ENCODE data around the gene APP.

DNA sequence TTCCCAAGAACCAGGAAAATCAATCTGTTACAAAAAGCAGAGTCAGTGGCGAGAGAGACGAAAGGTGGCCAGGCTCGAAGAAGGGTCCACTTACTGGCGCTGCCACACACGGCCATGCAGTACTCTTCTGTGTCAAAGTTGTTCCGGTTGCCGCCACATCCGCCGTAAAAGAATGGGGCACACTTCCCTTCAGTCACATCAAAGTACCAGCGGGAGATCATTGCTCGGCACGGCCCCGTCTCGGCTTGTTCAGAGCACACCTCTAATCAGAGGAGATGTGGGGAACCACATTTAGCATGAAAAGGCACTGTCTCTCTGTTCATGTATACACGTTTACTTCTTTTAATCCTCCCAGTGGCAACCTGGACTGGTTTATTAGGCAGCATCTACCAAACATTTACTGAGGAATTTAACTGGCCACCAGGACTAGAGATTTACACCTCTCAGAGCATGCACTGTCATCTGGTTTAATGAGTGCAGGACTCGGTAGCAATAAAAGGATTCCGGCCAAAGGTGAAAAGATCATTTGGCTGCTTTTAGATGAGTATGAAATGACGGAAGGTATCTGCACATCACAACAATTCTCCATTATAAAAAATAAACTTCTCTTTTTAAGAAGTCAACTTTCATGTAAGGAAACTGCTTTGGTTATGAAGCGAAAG, 170.5 kb downstream of the APP start:
- TF ChIP-seq POLR2A (IDR thresholded peaks at IDR 0.05) (no peak), CTCF (IDR thresholded peaks at IDR 0.05) (peak in 2 of 6 experiments; percentile 17 to 29)
